Measurements from ENCODE around the gene TMTC4. TPM values are rescaled to one million over a fixed set of nuclear protein-coding genes. Genes with fewer than 3 reads are reported as not detected.

Gene TMTC4
- total and polyA plus RNA-seq, 2 of the 4 experiments (the other 2 are of a cell fraction), result 8.4 to 14.3 TPM

GRCh38 chr13:100666124-100666523, 8.5 kb downstream of the TMTC4 start:
- no peak overlapping the region for H2AK9ac ChIP-seq (replicated peaks; ENCODE audit: low read depth, low read length, poor library complexity)
- no peak overlapping the region for H4K8ac ChIP-seq (ENCODE audit: low read depth in 2 of 2, low read length in 2 of 2)
- H3K23ac ChIP-seq (ENCODE audit: low read depth, low read length), result no peak overlapping the region
- H3K4ac ChIP-seq (ENCODE audit: low read depth, low read length), result no peak overlapping the region
- H3K27ac ChIP-seq (ENCODE audit: insufficient read depth, low read length), result no peak overlapping the region
- H4K5ac ChIP-seq (ENCODE audit: low read depth, low read length), result no peak overlapping the region
- H3K4me1 ChIP-seq (ENCODE audit: control insufficient read depth, insufficient read depth, low read length), result 0 out of 2 replicates have a peak, but pooled peaks cover 3% of the 10 kb centered on the region
- H2BK15ac ChIP-seq (ENCODE audit: low read depth, low read length), result no peak overlapping the region
- ATAC-seq (ENCODE audit: low read depth) (no peak), DNase-seq (no peak)
- H3K56ac ChIP-seq (ENCODE audit: extremely low read depth, insufficient read depth, low read length), result no peak overlapping the region
- H3K36me3 ChIP-seq (ENCODE audit: control insufficient read depth, insufficient read depth, low read length), result peaks cover 38% of the 10 kb centered on the region
- no peak overlapping the region for H4K91ac ChIP-seq (ENCODE audit: insufficient read depth, low read depth, low read length)
- H4K20me1 ChIP-seq (ENCODE audit: insufficient read depth, low read length), result no peaks in the 10 kb centered on the region
- no peak overlapping the region for H2BK120ac ChIP-seq (ENCODE audit: low read depth, low read length)
- ChIA-PET POLR2A (ENCODE audit: unreplicated experiment) (no interaction called here), CTCF (no interaction called here)
- no peak overlapping the region for H2BK20ac ChIP-seq (ENCODE audit: low read depth, low read length)
- TF ChIP-seq USF2 (IDR thresholded peaks at IDR 0.05; ENCODE audit: low read depth, low read length), result no peak
- TF ChIP-seq ELK1 (IDR thresholded peaks at IDR 0.05; ENCODE audit: borderline replicate concordance, low read depth, low read length), result no peak
- no peak for TF ChIP-seq NFE2L2 (IDR thresholded peaks at IDR 0.05; ENCODE audit: low read depth, low read length)
- no peak for TF ChIP-seq POLR2A (IDR thresholded peaks at IDR 0.05; ENCODE audit: low read depth, low read length)
- no peak for TF ChIP-seq CTCF (conservative IDR thresholded peaks at IDR 0.05; ENCODE audit: low read depth, low read length)
- no peak for TF ChIP-seq MXI1 (IDR thresholded peaks at IDR 0.05; ENCODE audit: borderline replicate concordance, low read depth, low read length)
- no CpG with 5 or more reads among the region's 5 CpGs for WGBS, 2 experiments (ENCODE audit: extremely low coverage in 2 of 2, insufficient read length in 1 of 2)
- no peak overlapping the region for H2AFZ ChIP-seq (replicated peaks; ENCODE audit: low read length, poor library complexity)
- H2BK5ac ChIP-seq (ENCODE audit: low read depth, low read length, poor library complexity, severe bottlenecking), result no peak overlapping the region
- H2AK5ac ChIP-seq (ENCODE audit: low read depth, low read length), result no peak overlapping the region
- H3K4me2 ChIP-seq (ENCODE audit: low read depth, low read length), result no peak overlapping the region
- peaks cover 0 to 2% of the 10 kb centered on the region in 2 experiments; a peak in 2 of 4 replicates for H3K79me1 ChIP-seq (ENCODE audit: low read depth in 1 of 2, low read length in 2 of 2)
- in situ Hi-C loops (cut with MboI; ENCODE audit: low sequenced_read_pairs), result no loop called here
- dilution Hi-C loops (cut with HindIII; ENCODE audit: low sequenced_read_pairs, unreplicated experiment), result no loop called here
- H3K9ac ChIP-seq (ENCODE audit: low read depth, low read length), result no peak overlapping the region
- H3K9me3 ChIP-seq (ENCODE audit: control insufficient read depth, insufficient read depth, low read length), result no peaks in the 10 kb centered on the region
- BruUV-seq (replicated peaks), result no TSS peak
- no peak overlapping the region for H3K4me3 ChIP-seq (ENCODE audit: insufficient read depth, low read depth, low read length)
- intact Hi-C loops (cut with micrococcal nuclease), result no loop called here
- H3K18ac ChIP-seq (ENCODE audit: low read depth, low read length), result no peak overlapping the region
- no peak overlapping the region for H3K14ac ChIP-seq (replicated peaks; ENCODE audit: low read depth, low read length)
- peaks cover 3% of the 10 kb centered on the region; the same call in 1 of the 2 replicates for H3K9me1 ChIP-seq (ENCODE audit: insufficient read depth, low read length)
- no peaks in the 10 kb centered on the region for H3K27me3 ChIP-seq (ENCODE audit: control insufficient read depth, insufficient read depth, low read length)

Measured in IMR-90 (cell line).